ENCODE measurements around the gene PKNOX2.

PKNOX2 gene

DNA sequence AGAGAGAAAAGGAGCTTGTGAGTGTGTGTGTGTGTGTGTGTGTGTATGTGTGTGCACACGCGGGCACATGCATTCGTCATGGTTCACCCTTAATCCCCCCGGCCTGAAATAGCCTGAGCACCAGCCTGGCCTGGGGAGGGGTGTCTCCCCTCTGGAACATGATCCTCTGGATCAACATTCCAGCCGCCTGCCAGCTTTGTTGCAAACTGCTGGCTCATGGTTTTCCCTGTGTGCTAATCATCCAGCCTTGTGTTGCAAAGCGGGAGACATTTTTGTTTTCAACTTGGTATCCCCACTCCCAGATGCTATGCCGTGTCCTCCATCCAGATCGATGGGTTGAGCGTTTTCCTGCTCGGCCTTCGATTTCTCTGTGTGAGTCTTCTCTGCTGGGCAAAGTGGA is 237.2 kb downstream of the PKNOX2 start:
- TF ChIP-seq ZFX (IDR thresholded peaks at IDR 0.05), result no peak
- TF ChIP-seq, protein P1, sequence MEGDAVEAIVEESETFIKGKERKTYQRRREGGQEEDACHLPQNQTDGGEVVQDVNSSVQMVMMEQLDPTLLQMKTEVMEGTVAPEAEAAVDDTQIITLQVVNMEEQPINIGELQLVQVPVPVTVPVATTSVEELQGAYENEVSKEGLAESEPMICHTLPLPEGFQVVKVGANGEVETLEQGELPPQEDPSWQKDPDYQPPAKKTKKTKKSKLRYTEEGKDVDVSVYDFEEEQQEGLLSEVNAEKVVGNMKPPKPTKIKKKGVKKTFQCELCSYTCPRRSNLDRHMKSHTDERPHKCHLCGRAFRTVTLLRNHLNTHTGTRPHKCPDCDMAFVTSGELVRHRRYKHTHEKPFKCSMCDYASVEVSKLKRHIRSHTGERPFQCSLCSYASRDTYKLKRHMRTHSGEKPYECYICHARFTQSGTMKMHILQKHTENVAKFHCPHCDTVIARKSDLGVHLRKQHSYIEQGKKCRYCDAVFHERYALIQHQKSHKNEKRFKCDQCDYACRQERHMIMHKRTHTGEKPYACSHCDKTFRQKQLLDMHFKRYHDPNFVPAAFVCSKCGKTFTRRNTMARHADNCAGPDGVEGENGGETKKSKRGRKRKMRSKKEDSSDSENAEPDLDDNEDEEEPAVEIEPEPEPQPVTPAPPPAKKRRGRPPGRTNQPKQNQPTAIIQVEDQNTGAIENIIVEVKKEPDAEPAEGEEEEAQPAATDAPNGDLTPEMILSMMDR (conservative IDR thresholded peaks at IDR 0.05), result no peak
- no peak overlapping the region for H3K27ac ChIP-seq

DNA sequence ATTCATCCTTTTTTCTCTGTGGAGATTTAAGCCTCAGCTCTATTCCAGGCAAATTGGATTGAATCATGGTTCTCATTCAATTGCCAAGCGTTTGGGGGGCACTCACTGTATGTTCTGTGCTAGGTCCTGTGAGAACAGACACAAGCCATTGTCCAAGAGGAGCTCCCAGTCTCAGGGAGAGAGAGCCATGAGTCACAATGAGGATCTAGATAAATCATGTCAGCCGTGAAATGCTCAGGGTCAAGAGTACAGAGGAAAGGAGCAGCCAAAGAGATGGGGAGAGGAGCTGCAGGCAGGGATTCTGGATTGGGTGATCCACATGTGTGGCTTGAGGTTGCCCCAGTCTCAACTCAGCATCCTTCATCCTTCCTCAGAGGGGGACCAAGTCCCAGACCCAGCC is 237.9 kb downstream of the PKNOX2 start:
- no peak overlapping the region for H3K27ac ChIP-seq
- no peak for TF ChIP-seq ZFX (IDR thresholded peaks at IDR 0.05)
- TF ChIP-seq, protein P1 (conservative IDR thresholded peaks at IDR 0.05), result no peak

DNA sequence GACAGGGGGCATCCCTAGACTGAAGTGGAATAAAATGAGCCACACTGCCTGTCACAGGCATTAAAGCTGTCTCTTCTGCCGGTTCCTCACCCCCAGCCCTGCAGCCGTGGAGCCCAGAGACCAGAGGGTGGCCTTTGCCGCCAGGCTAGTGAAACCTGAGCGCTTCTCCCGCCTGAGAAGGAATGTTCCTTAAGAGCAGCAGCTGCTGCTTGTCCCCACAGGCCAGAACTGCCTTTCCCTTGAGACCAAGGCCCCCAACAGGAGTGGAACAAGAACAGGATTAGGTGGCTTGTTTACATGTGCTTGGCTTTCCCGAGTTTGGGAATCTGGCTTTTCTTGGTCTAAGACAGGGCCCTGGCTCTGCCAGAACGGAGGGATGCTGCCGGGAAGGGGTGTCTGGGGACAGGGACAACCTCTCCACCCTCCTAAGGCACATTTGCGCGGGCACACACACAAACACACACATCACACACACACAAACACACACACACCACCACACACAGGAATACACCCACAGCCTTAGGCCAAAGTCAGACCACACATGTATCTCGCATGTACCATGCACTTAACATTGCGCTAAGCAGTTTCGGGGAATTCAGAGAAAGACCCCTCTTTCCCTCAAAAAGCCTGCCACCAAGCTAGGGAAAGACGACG is 239.7 kb downstream of the PKNOX2 start:
- TF ChIP-seq ZFX (IDR thresholded peaks at IDR 0.05), result no peak
- TF ChIP-seq, protein P1 (conservative IDR thresholded peaks at IDR 0.05), result no peak
- no peak overlapping the region for H3K27ac ChIP-seq

DNA sequence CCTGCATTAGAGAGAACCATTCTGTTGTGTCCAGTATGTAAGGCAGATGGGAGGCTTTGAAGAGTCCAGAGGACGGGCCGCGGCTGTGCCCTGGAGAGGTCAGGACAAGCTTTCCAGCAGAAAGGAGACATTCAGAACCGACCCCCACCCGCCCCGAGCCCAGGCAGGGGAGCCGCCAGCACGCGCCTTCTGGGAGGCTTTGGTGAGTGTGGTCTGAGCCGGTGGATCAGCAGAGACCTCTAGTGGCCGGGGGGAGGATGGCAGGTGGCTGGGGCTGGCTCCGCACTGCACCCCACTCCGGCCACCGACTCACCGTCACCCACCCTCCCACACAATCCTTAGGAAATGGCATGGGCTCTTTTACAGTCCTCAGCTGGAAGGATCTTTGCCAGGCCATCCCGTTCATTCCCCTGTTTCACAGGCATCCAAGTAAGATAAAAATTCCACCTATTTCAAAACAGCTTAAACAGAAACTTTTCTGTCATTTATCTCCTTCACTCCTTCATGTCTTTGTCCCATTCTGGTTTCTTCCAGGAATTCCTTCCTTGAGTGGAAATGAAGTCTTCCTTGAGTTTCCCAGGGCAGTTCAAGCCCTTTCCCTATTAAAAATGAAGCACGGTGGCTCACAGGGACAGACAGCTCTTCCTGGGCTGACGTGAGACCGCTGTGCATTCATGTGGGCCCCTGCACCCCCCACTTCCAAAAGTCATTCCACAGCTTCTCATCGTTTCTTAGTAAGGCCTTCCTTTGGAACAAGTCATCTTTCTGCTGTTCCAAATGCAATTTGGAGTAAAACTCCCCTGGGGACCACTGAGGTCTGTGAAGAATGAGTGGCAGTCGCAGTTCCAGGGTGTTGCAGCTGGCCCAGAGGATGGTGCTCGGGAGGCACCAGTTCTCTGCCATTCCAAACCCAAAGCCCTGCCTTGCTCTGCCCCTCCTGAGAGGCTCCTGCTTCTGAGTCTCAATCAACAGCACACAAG is 240.6 kb downstream of the PKNOX2 start:
- H3K27ac ChIP-seq, result no peak overlapping the region
- TF ChIP-seq, protein P1 (conservative IDR thresholded peaks at IDR 0.05), result peak; percentile 99
- TF ChIP-seq ZFX (IDR thresholded peaks at IDR 0.05), result no peak

DNA sequence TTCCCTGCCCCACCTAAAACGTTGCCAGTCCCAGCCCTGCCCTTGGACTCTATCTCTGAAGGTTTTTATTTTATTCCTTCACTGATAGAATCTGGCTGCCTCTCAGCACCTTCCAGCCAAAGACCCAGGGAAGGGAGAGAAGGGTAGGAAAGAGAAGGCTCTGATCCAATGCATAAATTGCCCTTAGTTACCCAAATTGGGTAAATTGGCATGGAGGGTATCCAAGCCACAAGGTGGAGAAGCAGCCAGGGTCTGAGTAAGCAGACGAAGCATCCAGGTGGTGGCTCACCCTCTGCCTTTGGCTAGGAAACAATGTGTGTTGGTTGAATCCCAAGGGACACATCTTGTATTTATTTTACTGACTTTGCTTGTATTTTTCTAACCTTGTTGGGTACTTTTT is 242.5 kb downstream of the PKNOX2 start:
- TF ChIP-seq, protein P1 (conservative IDR thresholded peaks at IDR 0.05), result no peak
- no peak for TF ChIP-seq ZFX (IDR thresholded peaks at IDR 0.05)
- H3K27ac ChIP-seq, result no peak overlapping the region

DNA sequence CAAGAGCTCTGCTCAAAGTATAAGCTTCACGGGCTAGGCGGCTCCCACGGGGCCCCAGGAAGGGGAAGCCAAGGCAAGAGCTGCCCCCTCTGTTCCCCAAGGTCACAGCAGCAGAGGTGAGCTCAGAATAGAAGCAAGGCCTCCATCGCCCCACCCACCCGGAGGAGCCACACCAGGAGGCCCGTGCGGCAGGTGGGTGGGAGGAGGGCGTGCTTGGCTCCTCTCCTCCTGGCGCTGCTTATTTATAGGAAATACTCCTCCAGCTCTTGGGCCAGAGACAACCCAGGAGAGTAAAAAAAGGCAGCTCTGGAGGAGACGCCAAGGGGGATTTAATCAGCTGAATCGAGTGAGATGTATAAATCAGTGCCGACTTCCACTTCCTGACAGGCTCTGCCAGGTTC is 243.8 kb downstream of the PKNOX2 start:
- H3K27ac ChIP-seq, result no peak overlapping the region
- TF ChIP-seq, protein P1 (conservative IDR thresholded peaks at IDR 0.05), result no peak
- TF ChIP-seq ZFX (IDR thresholded peaks at IDR 0.05), result no peak

DNA sequence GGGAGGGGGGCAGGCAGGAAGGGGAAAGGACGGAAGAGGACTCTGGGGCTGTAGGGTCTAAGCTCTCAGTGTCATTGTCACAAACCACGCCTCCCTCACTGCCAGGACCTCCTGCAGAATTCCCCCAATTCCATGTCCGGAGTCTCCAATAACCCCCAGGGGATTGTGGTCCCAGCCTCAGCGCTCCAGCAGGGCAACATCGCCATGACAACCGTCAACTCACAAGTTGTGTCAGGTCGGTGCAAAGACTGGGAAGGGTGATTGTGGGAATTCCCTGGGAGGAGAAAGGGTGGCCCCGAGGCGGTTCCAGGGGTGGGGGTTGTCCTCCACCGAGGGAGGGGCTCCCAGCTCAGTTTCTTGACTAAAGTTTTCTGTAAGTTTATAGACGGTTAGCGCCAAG is 245.5 kb downstream of the PKNOX2 start:
- TF ChIP-seq ZFX (IDR thresholded peaks at IDR 0.05), result no peak
- TF ChIP-seq, protein P1 (conservative IDR thresholded peaks at IDR 0.05), result no peak
- H3K27ac ChIP-seq, result no peak overlapping the region

Data from C4-2B (cell line).